ENCODE data around the gene PCED1B. TPM values are rescaled to one million over a fixed set of nuclear protein-coding genes. Genes with fewer than 3 reads are reported as not detected.

Gene PCED1B
- total and polyA plus RNA-seq, 4 donors: 2.2 to 8.2 (median 3.8) TPM

- H3K27me3 ChIP-seq (ENCODE audit: control insufficient read depth in 3 of 3, insufficient read depth in 3 of 3, low read length in 2 of 3): peaks cover 0 to 4% (median 0%) of the 10 kb centered on the region in 3 donors
- H3K4me1 ChIP-seq (ENCODE audit: control insufficient read depth in 5 of 5, insufficient read depth in 5 of 5, low read length in 5 of 5): no peaks in the 10 kb centered on the region
- WGBS, 2 donors: 89 to 91% methylated on average over 4 of the region's 4 CpGs
- TF ChIP-seq, protein P1, sequence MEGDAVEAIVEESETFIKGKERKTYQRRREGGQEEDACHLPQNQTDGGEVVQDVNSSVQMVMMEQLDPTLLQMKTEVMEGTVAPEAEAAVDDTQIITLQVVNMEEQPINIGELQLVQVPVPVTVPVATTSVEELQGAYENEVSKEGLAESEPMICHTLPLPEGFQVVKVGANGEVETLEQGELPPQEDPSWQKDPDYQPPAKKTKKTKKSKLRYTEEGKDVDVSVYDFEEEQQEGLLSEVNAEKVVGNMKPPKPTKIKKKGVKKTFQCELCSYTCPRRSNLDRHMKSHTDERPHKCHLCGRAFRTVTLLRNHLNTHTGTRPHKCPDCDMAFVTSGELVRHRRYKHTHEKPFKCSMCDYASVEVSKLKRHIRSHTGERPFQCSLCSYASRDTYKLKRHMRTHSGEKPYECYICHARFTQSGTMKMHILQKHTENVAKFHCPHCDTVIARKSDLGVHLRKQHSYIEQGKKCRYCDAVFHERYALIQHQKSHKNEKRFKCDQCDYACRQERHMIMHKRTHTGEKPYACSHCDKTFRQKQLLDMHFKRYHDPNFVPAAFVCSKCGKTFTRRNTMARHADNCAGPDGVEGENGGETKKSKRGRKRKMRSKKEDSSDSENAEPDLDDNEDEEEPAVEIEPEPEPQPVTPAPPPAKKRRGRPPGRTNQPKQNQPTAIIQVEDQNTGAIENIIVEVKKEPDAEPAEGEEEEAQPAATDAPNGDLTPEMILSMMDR (IDR thresholded peaks at IDR 0.05; ENCODE audit: control extremely low read depth, extremely low read depth): no peak
- H3K4me3 ChIP-seq: no peak overlapping the region
- no peaks in the 10 kb centered on the region for H3K36me3 ChIP-seq (ENCODE audit: control insufficient read depth in 4 of 4, insufficient read depth in 4 of 4, low read length in 4 of 4)
- H3K27ac ChIP-seq (ENCODE audit: low read depth in 1 of 2, low read length in 1 of 2): no peak overlapping the region
- ATAC-seq (ENCODE audit: insufficient read depth, low FRiP score) (no peak), DNase-seq (no peak)
- H3K9ac ChIP-seq (ENCODE audit: insufficient read depth in 1 of 2, low read length in 2 of 2): no peak overlapping the region
- H3K9me3 ChIP-seq (ENCODE audit: control insufficient read depth in 4 of 4, insufficient read depth in 3 of 4, low read length in 3 of 4): peaks cover 0 to 2% (median 0%) of the 10 kb centered on the region in 4 donors
These were observed 186.0 kb downstream of the PCED1B start for GRCh38 chr12:47265391-47265790.

- Histone ChIP-seq H3K9ac (ENCODE audit: insufficient read depth in 1 of 2, low read length in 2 of 2) (no peak overlapping the region), H3K4me1 (ENCODE audit: control insufficient read depth in 5 of 5, insufficient read depth in 5 of 5, low read length in 5 of 5) (peaks cover 0 to 15% (median 0%) of the 10 kb centered on the region in 5 donors), H3K36me3 (ENCODE audit: control insufficient read depth in 4 of 4, insufficient read depth in 4 of 4, low read length in 4 of 4) (no peaks in the 10 kb centered on the region), H3K4me3 (no peak overlapping the region), H3K27me3 (ENCODE audit: control insufficient read depth in 3 of 3, insufficient read depth in 3 of 3, low read length in 2 of 3) (peaks cover 0 to 7% (median 0%) of the 10 kb centered on the region in 3 donors), H3K27ac (ENCODE audit: low read depth in 1 of 2, low read length in 1 of 2) (no peak overlapping the region), H3K9me3 (ENCODE audit: control insufficient read depth in 4 of 4, insufficient read depth in 3 of 4, low read length in 3 of 4) (peaks cover 0 to 2% (median 0%) of the 10 kb centered on the region in 4 donors)
- no peak for DNase-seq
- no peak for ATAC-seq (ENCODE audit: insufficient read depth, low FRiP score)
- TF ChIP-seq, protein P1 (IDR thresholded peaks at IDR 0.05; ENCODE audit: control extremely low read depth, extremely low read depth): no peak
- WGBS, 2 donors: 91 to 94% methylated on average over 4 of the region's 4 CpGs
These were observed 188.2 kb downstream of the PCED1B start for GRCh38 chr12:47267571-47267970.

- Histone ChIP-seq H3K27me3 (ENCODE audit: control insufficient read depth in 3 of 3, insufficient read depth in 3 of 3, low read length in 2 of 3) (peaks cover 0 to 7% (median 0%) of the 10 kb centered on the region in 3 donors), H3K27ac (ENCODE audit: low read depth in 1 of 2, low read length in 1 of 2) (no peak overlapping the region), H3K4me3 (no peak overlapping the region), H3K9me3 (ENCODE audit: control insufficient read depth in 4 of 4, insufficient read depth in 3 of 4, low read length in 3 of 4) (peaks cover 0 to 2% (median 0%) of the 10 kb centered on the region in 4 donors), H3K4me1 (ENCODE audit: control insufficient read depth in 5 of 5, insufficient read depth in 5 of 5, low read length in 5 of 5) (peaks cover 0 to 25% (median 0%) of the 10 kb centered on the region in 5 donors), H3K9ac (ENCODE audit: insufficient read depth in 1 of 2, low read length in 2 of 2) (no peak overlapping the region), H3K36me3 (ENCODE audit: control insufficient read depth in 4 of 4, insufficient read depth in 4 of 4, low read length in 4 of 4) (no peaks in the 10 kb centered on the region)
- WGBS, 2 donors: 84 to 91% methylated on average over 13 of the region's 13 CpGs
- ATAC-seq (ENCODE audit: insufficient read depth, low FRiP score) (no peak), DNase-seq (no peak)
- TF ChIP-seq, protein P1 (IDR thresholded peaks at IDR 0.05; ENCODE audit: control extremely low read depth, extremely low read depth): no peak
These were observed 189.4 kb downstream of the PCED1B start for GRCh38 chr12:47268501-47269454.

Measured in lung (tissue), 12 donors.